ENCODE measurements around the gene CDH4.

Gene CDH4

DNA sequence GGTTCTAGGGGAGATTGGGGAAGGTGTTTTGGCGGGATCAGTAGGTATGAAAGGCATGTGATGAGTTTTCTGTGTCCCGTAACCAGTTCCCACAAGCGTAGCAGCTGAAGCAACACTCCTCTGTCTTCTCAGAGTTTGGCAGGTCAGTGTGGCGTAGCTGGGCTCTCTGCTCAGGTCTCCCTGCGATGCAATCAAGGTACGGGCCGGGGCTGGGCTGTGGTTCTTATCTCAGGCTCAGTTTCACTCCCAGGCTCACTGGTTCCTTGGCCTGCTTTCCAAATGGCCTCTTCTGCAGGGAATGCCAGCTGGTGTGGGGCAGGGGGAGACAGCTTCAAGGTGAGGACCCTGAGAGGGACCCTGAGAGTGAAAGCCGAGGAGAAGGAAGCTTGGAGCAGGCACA is 280.7 kb downstream of the CDH4 start:
- no peak for DNase-seq (ENCODE audit: extremely low spot score)
- POLR2A ChIA-PET: no interaction called here
- CTCF ChIA-PET: no interaction called here
- TF ChIP-seq CTCF (IDR thresholded peaks at IDR 0.05; ENCODE audit: control extremely low read depth, extremely low read depth, low read depth, missing control alignments): no peak

GRCh38 chr20:61533231-61533631 is 281.2 kb downstream of the CDH4 start:
- ChIA-PET POLR2A (no interaction called here), CTCF (no interaction called here)
- TF ChIP-seq CTCF (IDR thresholded peaks at IDR 0.05; ENCODE audit: control extremely low read depth, extremely low read depth, low read depth, missing control alignments): no peak
- no peak for DNase-seq (ENCODE audit: extremely low spot score)

GRCh38 chr20:61534346-61534745 is 282.3 kb downstream of the CDH4 start:
- ChIA-PET CTCF (no interaction called here), POLR2A (no interaction called here)
- no peak for TF ChIP-seq CTCF (IDR thresholded peaks at IDR 0.05; ENCODE audit: control extremely low read depth, extremely low read depth, low read depth, missing control alignments)
- DNase-seq (ENCODE audit: extremely low spot score): no peak

DNA sequence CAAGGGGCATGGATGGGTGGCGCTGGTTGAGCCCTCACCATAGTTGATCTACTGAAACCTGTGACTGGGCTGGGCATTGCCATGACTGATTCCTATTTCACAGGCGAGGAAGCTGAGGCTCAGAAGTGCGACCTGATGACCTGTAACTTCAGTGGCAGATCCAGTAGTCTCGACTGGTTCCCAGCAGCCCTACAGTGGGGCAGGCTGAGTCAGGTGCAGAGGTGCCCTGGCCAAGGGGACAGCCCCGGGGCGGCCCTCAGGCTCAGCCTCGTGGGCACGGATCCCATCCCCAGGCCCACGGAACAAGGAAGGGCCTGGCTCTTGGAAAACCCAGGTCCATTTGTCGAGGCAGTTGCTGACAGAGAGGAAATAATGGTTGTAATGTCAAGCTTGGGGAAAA is 283.0 kb downstream of the CDH4 start:
- no peak for TF ChIP-seq CTCF (IDR thresholded peaks at IDR 0.05; ENCODE audit: control extremely low read depth, extremely low read depth, low read depth, missing control alignments)
- no peak for DNase-seq (ENCODE audit: extremely low spot score)
- CTCF ChIA-PET: no interaction called here
- POLR2A ChIA-PET: no interaction called here

- ChIA-PET POLR2A (no interaction called here), CTCF (no interaction called here)
- DNase-seq (ENCODE audit: extremely low spot score): no peak
- no peak for TF ChIP-seq CTCF (IDR thresholded peaks at IDR 0.05; ENCODE audit: control extremely low read depth, extremely low read depth, low read depth, missing control alignments)
These were observed 283.5 kb downstream of the CDH4 start for GRCh38 chr20:61535536-61535935.

GRCh38 chr20:61535956-61536355 is 283.9 kb downstream of the CDH4 start:
- ChIA-PET CTCF (no interaction called here), POLR2A (no interaction called here)
- no peak for TF ChIP-seq CTCF (IDR thresholded peaks at IDR 0.05; ENCODE audit: control extremely low read depth, extremely low read depth, low read depth, missing control alignments)
- DNase-seq (ENCODE audit: extremely low spot score): no peak

DNA sequence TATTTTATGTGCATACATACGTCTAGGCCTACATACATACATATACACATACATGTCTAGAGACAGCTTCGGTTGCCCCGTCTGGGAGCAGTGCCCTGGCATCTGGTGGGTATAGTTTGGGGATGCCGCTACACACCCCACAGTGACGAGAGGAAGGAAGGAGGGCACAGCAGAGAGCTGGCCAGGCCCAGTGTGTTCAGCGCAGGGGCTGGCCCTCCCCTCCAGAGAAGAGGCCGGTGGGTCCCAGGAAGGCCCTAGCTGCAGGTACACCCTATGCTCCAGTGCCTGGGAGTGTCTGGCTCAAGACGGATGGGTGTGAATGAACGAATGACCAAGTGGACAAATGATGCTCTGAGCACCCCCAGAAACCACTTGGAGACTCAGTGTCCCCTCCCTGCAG is 284.6 kb downstream of the CDH4 start:
- POLR2A ChIA-PET: no interaction called here
- TF ChIP-seq CTCF (IDR thresholded peaks at IDR 0.05; ENCODE audit: control extremely low read depth, extremely low read depth, low read depth, missing control alignments): no peak
- CTCF ChIA-PET: no interaction called here
- DNase-seq (ENCODE audit: extremely low spot score): no peak
